ENCODE measurements around the gene SLC39A3.

Gene SLC39A3

DNA sequence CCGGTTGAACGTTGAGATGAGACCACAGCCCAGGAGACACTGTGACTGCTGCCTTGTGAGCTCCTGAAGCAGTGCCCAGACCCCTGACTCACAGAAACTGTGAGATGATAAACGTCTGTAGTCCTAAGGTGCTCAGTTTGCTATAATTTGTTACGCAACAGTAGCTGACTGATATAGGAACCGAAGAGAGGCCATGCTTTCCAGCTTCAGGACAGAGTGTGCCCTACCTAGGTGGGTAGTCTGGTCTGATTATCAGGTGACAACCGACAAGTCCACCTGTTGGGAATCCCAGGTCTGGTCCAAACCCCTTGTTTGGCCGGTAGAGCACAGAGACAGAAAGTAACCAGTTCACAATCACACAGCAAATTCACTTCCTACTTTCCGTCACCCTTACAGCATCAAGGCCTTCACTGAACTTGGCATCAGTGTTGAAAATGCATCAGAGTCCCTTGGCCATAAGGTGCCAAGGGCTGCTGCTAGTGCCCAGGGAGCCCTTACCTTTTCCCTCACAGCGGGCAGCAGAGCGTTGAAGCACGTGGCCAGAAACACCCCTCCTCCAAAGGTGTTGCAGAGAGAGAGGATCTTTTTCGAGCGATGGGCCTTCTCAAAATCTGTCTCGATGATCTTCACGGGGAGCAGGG, 3.1 kb downstream of the SLC39A3 start:
- H3K4me3 Mint-ChIP-seq, result no peak overlapping the region
- no peak overlapping the region for H3K27ac Mint-ChIP-seq
- peaks cover 38% of the 10 kb centered on the region for H3K36me3 Mint-ChIP-seq (ENCODE audit: low read depth)
- peaks cover 4% of the 10 kb centered on the region for H3K27me3 Mint-ChIP-seq
- no peaks in the 10 kb centered on the region for H3K9me3 Mint-ChIP-seq
- peaks cover 15% of the 10 kb centered on the region for H3K4me1 Mint-ChIP-seq (ENCODE audit: low read depth)

GRCh38 chr19:2735374-2735773, 4.4 kb downstream of the SLC39A3 start:
- no peaks in the 10 kb centered on the region for H3K9me3 Mint-ChIP-seq
- H3K36me3 Mint-ChIP-seq (ENCODE audit: low read depth), result peaks cover 38% of the 10 kb centered on the region
- H3K27ac Mint-ChIP-seq, result no peak overlapping the region

DNA sequence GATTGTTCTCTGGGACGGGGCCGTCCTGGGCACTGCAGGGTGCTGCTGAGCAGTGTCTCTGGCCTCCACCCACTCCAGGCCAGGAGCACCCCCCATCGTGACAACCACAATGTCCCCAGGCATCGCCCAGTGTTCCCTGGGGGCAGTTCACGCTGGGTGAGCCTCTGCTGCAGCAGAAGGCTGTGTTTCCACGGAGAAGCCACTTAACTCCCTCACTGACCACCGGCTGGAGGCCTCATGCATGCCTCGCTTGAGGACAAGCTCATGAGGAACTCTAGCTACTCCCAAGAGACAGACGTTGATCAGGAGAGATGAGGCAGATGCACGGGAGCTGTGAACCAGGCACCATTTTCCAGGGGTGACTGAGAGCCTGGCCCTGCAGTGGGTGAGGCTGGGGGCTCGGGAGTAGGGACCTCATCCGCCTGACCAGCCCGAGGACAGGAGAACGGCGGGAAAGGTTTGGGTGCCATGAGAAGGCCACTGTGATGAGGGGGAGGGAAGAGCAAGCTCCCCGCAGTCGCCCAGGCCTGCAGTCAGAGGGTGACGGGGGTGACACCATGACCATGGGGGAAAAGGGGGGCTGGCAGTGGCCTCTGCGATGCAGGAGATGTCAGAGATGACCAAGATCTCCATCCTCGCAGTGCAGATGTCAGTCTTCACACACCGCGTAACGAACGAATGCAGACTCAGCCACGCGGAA, 5.1 kb downstream of the SLC39A3 start:
- Mint-ChIP-seq H3K4me3 (no peak overlapping the region), H3K4me1 (ENCODE audit: low read depth) (peaks cover 12% of the 10 kb centered on the region), H3K27me3 (no peaks in the 10 kb centered on the region), H3K36me3 (ENCODE audit: low read depth) (peaks cover 38% of the 10 kb centered on the region), H3K9me3 (no peaks in the 10 kb centered on the region), H3K27ac (no peak overlapping the region)

More at GRCh38 chr19:2735374-2735773, 4.4 kb downstream of the SLC39A3 start:
- peaks cover 15% of the 10 kb centered on the region for H3K4me1 Mint-ChIP-seq (ENCODE audit: low read depth)
- no peak overlapping the region for H3K4me3 Mint-ChIP-seq
- H3K27me3 Mint-ChIP-seq, result no peaks in the 10 kb centered on the region

DNA sequence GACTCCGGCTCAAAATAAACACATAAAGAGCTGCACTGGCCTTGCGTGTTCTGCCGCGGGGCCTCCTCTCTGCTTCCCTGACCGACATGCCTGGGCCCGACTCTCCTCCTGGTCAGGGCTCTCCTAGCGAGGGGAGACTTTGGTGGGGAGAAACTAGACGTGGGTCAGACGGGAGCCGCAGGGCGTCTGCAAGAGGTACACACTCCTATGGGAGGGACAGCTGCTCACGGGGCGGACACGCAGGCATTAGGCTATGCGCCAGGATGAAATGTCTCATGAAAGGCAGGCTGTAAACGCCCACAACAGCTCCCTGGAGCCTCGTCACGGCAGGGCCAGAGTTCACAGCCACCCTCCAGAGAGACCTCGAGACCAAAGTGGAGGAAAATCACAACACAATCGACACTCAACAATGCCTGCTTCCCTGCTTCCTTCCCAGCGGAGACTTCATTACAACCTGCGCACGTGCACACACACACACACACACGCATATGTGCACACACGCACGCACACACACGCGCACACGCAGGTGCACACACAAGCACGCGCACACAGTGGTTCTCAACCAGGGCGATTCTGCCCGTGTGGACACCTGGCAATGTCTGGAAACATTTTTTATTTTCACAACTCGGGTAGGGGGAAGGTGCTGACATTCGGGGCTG, 5.8 kb downstream of the SLC39A3 start:
- H3K9me3 Mint-ChIP-seq, result no peaks in the 10 kb centered on the region
- H3K27me3 Mint-ChIP-seq, result no peaks in the 10 kb centered on the region
- H3K36me3 Mint-ChIP-seq (ENCODE audit: low read depth), result peaks cover 38% of the 10 kb centered on the region
- peaks cover 8% of the 10 kb centered on the region for H3K4me1 Mint-ChIP-seq (ENCODE audit: low read depth)
- no peak overlapping the region for H3K4me3 Mint-ChIP-seq
- no peak overlapping the region for H3K27ac Mint-ChIP-seq

DNA sequence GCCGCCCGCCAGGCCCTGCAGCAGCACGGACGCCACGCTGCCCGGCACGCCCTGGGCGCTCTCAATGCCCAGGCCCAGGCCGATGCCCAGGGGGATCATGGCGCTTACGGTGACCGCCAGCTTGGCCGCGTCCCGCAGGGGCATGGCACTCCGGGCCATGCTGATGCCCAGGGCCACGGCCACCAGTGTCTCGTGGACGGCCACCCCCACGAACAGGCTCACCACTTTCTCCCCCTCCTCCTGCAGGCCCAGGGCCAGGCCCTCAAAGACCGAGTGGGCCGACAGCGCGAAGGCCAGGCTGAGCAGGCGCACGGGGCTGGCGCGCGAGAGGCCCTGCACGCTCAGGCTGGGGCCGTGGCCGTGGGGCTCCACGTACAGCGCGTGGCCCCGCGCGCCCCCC, 6.9 kb downstream of the SLC39A3 start:
- H3K27me3 Mint-ChIP-seq, result no peaks in the 10 kb centered on the region
- no peaks in the 10 kb centered on the region for H3K4me1 Mint-ChIP-seq (ENCODE audit: low read depth)
- no peak overlapping the region for H3K4me3 Mint-ChIP-seq
- no peak overlapping the region for H3K27ac Mint-ChIP-seq
- peaks cover 33% of the 10 kb centered on the region for H3K36me3 Mint-ChIP-seq (ENCODE audit: low read depth)
- no peaks in the 10 kb centered on the region for H3K9me3 Mint-ChIP-seq

- Mint-ChIP-seq H3K27me3 (no peaks in the 10 kb centered on the region), H3K36me3 (ENCODE audit: low read depth) (peaks cover 33% of the 10 kb centered on the region), H3K4me1 (ENCODE audit: low read depth) (no peaks in the 10 kb centered on the region), H3K4me3 (no peak overlapping the region), H3K9me3 (no peaks in the 10 kb centered on the region), H3K27ac (no peak overlapping the region)
Observed at GRCh38 chr19:2732157-2732725, 7.6 kb downstream of the SLC39A3 start.

GRCh38 chr19:2731181-2731995, 8.4 kb downstream of the SLC39A3 start:
- peaks cover 25% of the 10 kb centered on the region for H3K36me3 Mint-ChIP-seq (ENCODE audit: low read depth)
- no peak overlapping the region for H3K27ac Mint-ChIP-seq
- no peak overlapping the region for H3K4me3 Mint-ChIP-seq
- no peaks in the 10 kb centered on the region for H3K9me3 Mint-ChIP-seq
- peaks cover 4% of the 10 kb centered on the region for H3K4me1 Mint-ChIP-seq (ENCODE audit: low read depth)
- no peaks in the 10 kb centered on the region for H3K27me3 Mint-ChIP-seq

- Mint-ChIP-seq H3K27me3 (no peaks in the 10 kb centered on the region), H3K9me3 (no peaks in the 10 kb centered on the region), H3K36me3 (ENCODE audit: low read depth) (peaks cover 15% of the 10 kb centered on the region), H3K4me1 (ENCODE audit: low read depth) (peaks cover 4% of the 10 kb centered on the region), H3K27ac (no peak overlapping the region), H3K4me3 (no peak overlapping the region)
Observed at GRCh38 chr19:2729943-2730818, 9.6 kb downstream of the SLC39A3 start.

- Mint-ChIP-seq H3K27ac (no peak overlapping the region), H3K4me3 (no peak overlapping the region), H3K36me3 (ENCODE audit: low read depth) (peaks cover 2% of the 10 kb centered on the region), H3K4me1 (ENCODE audit: low read depth) (peaks cover 4% of the 10 kb centered on the region), H3K27me3 (peaks cover 4% of the 10 kb centered on the region), H3K9me3 (no peaks in the 10 kb centered on the region)
Observed at GRCh38 chr19:2728783-2729387, 10.9 kb downstream of the SLC39A3 start.

GRCh38 chr19:2727640-2727944, 12.2 kb downstream of the SLC39A3 start:
- H3K4me3 Mint-ChIP-seq, result no peak overlapping the region
- H3K4me1 Mint-ChIP-seq (ENCODE audit: low read depth), result peaks cover 4% of the 10 kb centered on the region
- no peak overlapping the region for H3K27ac Mint-ChIP-seq
- H3K27me3 Mint-ChIP-seq, result peaks cover 4% of the 10 kb centered on the region
- H3K9me3 Mint-ChIP-seq, result no peaks in the 10 kb centered on the region
- H3K36me3 Mint-ChIP-seq (ENCODE audit: low read depth), result no peaks in the 10 kb centered on the region

DNA sequence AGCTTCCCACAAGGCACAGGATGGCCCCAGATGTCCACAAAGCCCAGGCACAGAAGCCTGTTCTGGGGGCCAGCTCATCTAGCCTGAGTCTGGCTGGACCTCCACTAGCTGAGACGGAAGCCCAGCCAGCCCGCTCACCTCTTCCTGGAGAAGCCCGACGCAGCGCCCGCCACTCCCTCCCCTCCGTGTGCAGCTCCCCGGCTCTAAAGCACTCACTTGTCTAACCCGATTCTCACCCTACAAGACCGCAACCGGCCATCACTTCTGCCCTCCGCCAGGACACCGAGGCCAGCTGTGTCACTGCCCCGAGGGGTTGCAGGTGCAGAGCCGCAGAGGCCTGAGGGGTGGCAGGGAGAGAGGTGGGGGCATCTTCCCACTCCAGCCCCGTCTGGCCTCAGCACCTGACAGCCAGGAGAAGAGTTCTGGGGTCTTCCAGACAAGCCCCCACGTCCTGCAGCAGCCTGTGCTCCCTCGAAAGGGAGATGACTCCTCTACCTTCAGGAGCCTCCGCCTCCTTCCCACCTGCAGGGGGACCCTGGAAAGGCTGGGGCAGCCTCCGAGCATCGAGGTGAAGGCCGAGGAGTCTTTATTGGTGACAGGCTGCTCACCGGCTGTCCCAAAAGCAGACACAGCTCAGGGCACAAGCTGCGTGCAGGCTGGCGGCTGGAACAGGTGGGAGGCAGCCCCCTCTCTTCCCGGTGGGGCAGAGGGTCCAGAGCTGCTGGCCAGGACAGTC, 12.7 kb downstream of the SLC39A3 start:
- Mint-ChIP-seq H3K27ac (no peak overlapping the region), H3K9me3 (no peaks in the 10 kb centered on the region), H3K4me1 (ENCODE audit: low read depth) (peaks cover 4% of the 10 kb centered on the region), H3K4me3 (no peak overlapping the region), H3K36me3 (ENCODE audit: low read depth) (no peaks in the 10 kb centered on the region), H3K27me3 (peaks cover 5% of the 10 kb centered on the region)

- Mint-ChIP-seq H3K9me3 (no peaks in the 10 kb centered on the region), H3K27me3 (peaks cover 10% of the 10 kb centered on the region), H3K27ac (no peak overlapping the region), H3K36me3 (ENCODE audit: low read depth) (no peaks in the 10 kb centered on the region), H3K4me3 (no peak overlapping the region), H3K4me1 (ENCODE audit: low read depth) (peaks cover 4% of the 10 kb centered on the region)
Observed at GRCh38 chr19:2726160-2726855, 13.5 kb downstream of the SLC39A3 start.

DNA sequence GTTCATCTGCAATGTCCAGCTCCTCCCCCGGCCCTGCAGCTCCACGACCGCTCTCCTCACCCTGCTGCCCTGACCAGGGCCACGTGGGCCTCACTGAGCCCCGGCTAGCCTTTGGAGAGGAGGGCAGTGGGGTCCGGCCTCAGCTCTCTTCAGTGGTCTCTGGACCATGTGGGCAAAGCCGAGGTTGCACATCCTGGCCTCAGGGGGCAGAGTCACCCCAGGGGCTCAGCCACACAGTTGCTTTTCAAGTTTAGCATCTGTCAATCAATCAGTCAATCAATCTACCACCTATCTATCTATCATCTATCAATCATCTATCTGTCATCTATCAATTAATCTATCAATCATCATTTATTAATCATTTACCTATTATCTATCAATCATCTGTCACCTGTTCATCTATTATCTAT, 15.7 kb downstream of the SLC39A3 start:
- Mint-ChIP-seq H3K27ac (no peak overlapping the region), H3K27me3 (peaks cover 17% of the 10 kb centered on the region), H3K4me1 (ENCODE audit: low read depth) (peaks cover 8% of the 10 kb centered on the region), H3K4me3 (no peak overlapping the region), H3K36me3 (ENCODE audit: low read depth) (no peaks in the 10 kb centered on the region), H3K9me3 (no peaks in the 10 kb centered on the region)

Data from stimulated activated naive CD8-positive, alpha-beta T cell treated with anti-CD3 and anti-CD28 coated beads, Interleukin-15, Interleukin-2, amounts not matched to agents 100 ng/mL and 50 ng/mL, for 24 hours (primary cell).